T-helper 1 cell treated with Interleukin-12 subunit alpha and Interleukin-12 subunit beta and Interleukin-4 antibody, amounts not matched to agents 30 ng/mL and 1 ng/mL, for 36 hours (primary cell): ENCODE measurements around the gene TMEM174. TPM values are rescaled to one million over a fixed set of nuclear protein-coding genes. Genes with fewer than 3 reads are reported as not detected.

Source experiments
- intact Hi-C: fragments of 100-400 bp; cut with micrococcal nuclease; formaldehyde crosslinking; loops from one replicate; pipeline ENCODE4 v1.15.1; 2024
- total RNA-seq: library from RNA; stranded (reverse); gene quantifications from 2 replicates; pipeline ENCODE4 v1.2.3, GENCODE V29; 2022

The TMEM174 gene
- total RNA-seq, 1 donor from 2014 or later, result not detected

DNA sequence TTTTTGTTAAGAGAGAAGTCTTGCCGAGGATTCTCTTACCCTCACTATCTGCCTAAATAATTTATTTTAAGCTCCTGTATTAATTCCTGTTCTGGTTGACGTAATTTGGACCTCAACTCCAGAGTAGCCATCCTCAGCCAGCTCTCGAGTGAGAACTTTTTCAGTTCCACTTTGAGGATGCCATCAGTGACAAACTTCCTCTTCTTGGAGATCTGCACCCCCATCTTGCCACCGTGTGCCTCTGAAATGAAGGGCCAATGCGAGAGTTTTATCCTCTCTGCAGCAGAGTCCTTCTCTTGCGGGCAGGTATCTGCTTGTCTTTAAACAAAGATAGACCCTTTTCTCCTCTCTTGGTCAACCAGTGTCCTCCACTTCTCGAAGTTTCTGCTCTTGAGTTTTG, 19.5 kb upstream of the TMEM174 start:
- intact Hi-C loops, result no loop called here

DNA sequence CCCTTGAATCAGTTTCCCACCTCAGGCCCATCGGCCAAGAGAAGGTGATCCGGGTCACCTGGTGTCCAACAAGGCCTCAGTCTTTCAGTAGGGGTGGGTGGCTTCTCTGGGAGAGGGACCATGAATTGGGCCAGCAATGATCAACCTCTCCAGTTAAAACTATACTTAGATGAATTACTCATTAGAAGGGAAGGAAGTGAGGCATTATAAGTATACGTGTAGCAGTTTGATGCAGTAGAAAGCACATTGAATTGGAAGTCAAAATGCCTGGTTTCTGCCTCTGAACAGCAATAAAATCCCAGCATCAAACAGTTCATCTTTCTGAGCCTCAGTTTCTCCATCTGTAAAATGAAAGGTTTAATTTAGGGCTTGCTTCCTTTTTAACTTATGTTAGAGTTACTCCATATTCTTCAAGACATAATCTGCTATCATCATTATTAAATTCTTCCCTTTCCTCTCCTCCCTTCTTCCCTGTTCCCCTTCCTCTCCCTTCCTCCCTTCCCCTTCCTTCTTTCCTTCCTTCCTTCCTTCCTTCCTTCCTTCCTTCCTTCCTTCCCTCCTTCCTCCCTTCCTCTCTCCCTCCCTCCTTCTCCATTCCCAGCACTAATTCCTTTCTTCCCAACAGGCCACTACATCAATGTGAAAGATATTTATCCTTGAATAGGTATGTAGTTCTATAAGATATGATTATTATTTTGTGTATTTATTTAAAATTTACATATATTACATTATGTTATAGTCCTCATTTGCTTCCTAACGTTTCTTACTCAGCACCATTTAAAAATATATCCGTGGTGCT, 18.6 kb upstream of the TMEM174 start:
- intact Hi-C loops, result no loop called here

DNA sequence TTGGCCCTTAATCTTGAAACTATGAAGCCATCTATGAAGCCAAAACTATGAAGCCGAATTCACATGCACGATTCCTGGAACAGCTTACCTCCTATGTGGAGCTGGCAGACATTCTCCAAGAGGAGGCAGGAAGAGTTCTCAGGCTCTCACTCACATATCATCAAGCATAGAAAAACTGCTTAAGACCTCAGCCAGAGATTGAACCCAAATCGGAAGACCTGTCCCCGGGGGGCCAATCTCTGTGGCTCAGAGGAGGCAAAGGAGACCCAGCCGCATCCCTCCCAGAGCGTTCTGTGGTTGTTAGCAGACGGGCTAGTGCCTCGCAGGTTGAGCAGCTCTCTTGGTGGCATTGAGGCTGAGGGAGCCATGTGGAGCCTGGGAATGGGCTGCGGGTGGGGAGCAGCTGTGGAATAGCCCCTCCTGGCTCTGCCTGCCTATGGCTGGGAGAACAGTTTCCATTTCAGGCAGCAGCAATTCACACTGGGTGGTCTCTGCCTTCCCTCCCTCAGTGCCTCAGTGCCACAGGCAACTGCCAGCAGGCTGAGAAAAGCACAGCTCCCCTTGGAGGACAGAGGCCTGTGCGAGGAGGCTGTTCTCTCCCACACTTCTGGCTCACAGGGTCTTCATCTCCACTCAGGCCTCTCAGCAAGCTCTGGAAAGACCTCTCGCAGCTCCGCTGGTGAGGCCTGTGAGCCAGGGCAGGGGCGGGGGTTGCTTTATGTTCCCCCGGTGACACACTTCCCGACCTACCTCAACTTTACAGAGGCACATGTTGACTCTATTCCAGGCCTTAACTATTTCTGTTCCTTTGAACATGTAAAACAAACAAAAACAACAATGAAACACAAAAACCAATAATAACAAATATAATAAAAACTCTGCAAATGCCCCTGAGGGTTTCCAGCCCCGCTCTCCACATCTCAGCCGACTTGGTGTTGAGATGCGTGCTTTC, 17.4 kb upstream of the TMEM174 start:
- intact Hi-C loops, result no loop called here

DNA sequence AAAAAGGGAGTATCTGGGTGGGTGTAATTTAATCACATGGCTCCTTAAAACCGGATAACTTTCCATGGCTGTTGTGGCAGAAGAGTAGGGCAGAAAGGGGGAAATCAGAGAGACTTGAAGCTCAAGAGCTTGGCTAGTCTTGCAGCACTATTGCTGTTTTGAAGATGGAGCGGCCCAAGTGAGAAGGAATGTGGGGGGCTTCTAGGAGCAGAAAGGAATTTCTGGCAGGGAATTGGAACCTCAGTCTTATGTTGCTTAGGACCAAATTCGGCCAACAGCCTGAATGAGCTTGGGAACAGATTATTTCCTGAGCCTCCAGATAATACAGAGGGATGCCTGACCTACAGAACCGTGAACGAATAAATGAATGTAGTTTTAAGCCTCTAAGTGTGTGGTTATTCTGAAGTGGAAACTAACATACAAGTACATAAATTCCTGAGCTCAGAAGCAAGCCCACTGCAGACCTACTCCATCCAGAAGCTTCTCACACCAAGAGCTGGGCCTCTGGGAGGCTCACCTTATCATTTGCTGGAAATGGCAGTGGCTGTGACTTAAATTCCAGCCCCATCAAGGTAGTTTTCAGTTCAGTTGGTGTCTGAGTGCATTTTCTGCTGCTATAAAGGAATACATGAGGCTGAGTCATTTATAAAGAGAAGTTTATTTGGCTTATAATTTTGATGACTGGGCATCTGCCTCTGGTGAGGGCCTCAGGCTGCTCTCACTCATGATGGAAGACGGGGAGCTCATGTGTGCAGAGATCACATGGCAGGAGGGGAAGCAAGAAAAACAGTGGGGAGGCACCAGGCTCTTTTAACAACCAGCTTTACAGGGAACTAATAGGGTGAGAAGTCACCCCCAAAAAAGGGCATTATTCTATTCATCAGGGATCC, 15.3 kb upstream of the TMEM174 start:
- intact Hi-C loops, result no loop called here

DNA sequence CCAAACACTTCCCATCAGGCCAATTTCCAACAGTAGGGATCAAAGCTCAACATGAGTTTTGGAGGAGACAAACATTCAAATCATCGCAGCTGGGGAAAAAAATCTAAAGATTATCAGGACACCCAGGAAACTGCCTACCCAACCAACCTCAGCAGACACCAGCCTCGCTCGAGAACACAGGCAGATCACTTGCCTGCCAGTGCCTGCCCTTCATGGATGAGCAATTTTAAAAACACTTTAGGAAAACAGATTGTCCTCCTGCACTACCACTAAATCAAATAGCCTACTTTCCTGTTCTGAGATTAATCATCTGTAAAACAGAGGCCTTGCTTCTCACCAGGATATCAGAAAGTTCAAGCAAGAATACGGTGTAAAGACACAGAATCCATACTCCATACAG, 14.7 kb upstream of the TMEM174 start:
- intact Hi-C loops, result no loop called here

DNA sequence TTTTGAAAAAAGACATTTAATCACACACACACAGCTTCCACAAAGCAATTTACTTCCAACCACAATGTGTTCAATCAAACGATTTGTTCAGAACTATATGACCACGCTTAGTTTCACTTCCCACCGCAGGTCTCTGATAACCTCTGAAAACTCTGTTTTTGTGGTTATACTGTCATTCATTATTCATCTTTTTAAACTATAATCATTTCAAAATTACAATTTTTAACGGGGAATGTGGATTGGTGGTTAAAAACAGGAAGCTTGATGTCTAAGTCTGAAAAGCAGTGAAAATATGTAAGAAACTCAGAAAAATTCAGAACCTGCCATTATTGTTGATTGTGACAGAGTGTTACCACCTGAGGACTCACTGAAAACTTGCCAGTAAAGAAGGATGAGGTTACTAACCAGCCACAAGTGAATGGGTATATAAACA, 12.7 kb upstream of the TMEM174 start:
- intact Hi-C loops, result loop anchor here (1.0 to 5.0 kb wide), 4 partner anchors 203 to 337 kb away; partner anchors contain the start of genes BTF3 and FCHO2

DNA sequence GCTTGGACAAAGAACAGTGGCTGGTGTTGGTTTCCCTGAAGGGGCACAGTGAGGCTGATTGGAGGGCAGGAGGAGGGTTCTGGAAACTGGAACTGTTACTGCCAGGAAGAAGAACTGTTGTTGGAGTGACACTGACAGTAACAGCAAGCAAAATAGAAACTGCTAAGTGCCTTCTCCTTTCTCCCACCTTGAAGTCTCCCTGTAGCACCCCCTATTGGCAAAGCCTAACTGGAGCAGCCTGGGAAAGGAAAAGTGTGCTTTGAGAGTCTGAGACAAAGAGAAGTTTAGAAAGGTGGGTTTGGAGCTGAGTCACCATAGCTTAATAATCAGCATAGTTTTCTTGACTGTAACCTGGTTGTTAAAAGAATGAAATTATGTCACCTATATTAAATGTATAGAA, 2.5 kb upstream of the TMEM174 start:
- intact Hi-C loops, result no loop called here

DNA sequence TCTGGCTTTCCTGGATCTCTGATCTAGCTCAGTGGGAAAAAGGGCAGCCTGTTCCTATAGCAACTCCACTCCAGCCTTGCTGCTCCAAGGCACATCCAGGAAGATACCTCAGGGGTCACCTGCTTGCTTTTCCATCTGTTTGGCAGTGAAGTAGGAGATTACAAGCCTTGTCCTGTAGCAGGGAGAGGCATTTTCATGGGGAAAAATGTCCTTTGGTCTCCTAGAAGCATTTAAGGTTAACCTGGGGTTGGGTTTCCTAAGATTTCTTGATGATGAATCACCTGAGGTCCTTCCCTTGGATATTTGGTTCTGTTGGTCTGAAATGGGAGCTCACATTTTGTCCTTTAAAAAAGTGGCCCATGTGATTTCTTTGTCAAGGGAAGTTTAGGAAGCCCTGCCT, 1.5 kb upstream of the TMEM174 start:
- intact Hi-C loops, result no loop called here

DNA sequence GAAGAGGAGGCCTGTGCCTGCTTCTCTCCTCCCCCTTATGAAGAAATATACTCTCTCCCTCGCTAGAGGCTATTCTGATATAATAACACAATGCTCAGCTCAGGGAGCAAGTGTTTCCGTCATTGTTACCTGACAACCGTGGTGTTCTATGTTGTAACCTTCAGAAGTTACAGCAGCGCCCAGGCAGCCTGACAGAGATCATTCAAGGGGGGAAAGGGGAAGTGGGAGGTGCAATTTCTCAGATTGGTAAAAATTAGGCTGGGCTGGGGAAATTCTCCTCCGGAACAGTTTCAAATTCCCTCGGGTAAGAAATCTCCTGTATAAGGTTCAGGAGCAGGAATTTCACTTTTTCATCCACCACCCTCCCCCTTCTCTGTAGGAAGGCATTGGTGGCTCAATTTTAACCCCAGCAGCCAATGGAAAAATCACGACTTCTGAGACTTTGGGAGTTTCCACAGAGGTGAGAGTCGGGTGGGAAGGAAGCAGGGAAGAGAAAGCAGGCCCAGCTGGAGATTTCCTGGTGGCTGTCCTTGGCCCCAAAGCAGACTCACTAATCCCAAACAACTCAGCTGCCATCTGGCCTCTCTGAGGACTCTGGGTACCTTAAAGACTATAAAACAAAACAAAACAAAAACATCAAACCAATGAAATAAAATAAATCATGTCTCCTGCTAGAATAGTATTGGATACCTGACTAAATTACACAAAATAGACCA, 1.3 kb downstream of the TMEM174 start:
- intact Hi-C loops, result no loop called here

DNA sequence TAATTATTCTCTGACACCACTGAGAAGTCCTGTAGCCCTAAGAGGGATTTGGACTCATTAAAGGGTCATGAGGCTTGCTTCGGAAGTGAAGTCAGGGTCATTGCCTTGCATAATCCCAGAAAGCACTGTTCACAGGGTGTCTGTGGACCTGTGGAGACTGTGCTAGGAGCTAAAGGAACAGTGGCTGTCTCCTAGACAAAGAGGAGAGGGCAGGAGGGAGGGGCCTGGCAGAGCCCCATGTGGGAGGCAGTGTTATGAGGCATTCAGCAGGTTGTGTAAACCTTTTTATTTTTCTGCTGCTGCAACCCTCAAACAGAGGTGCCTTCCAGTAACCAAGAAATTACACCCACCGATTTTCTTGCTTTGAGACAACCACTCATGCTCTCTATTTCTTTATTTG, 3.3 kb downstream of the TMEM174 start:
- intact Hi-C loops, result no loop called here

DNA sequence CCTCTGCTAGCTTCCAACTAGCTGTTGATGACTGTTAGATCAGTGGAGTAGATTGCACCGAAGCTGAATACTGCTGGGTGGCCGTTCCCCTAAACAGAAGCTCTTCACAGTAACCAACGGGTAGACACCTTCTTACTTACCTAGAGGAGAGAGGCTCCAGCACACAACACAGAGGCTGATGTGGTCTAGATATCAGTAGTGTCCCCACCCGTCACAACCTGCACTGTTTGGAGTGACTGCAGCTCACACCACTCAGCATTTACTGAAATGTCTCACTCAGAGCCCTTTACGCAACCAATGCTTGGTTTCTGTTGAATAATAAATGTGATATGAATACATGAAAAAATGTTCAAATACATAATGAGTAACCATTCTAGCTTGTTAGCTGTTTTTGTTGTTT, 5.3 kb downstream of the TMEM174 start:
- intact Hi-C loops, result no loop called here

DNA sequence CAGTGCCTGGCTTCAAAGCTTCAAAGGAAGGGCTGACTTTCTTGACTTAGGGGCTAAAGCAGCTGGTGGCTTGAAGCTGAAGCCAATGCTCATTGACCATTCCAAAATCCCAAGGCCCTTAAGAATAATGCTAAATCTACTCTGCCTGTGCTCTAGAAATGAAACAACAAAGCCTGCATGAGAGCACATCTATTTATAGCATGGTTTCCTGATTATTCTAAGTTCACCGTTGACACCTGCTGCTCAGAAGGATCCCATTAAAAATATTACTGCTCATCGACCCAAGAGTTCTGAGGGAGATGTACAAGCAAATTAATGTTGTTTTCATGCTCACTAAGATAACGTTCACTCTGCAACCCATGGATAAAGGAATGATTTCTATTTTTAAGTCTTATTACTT, 6.7 kb downstream of the TMEM174 start:
- intact Hi-C loops, result no loop called here

DNA sequence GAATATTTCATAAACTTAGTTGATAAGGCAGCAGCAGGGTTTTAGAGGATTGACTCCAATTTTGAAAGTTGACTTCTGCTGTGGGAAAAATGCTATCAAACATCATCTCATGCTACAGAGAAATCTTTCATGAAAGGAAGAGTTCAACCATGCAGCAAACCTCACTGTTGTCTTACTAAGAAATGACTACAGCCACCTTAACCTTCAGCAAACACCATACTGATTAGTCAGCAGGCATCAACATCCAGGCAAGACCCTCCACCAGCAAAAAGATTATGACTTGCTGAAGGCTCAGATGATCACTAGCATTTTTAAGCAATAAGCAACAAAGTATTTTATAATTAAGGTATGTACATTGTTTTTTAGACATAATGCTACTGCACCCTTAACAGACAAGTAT, 7.6 kb downstream of the TMEM174 start:
- intact Hi-C loops, result no loop called here

DNA sequence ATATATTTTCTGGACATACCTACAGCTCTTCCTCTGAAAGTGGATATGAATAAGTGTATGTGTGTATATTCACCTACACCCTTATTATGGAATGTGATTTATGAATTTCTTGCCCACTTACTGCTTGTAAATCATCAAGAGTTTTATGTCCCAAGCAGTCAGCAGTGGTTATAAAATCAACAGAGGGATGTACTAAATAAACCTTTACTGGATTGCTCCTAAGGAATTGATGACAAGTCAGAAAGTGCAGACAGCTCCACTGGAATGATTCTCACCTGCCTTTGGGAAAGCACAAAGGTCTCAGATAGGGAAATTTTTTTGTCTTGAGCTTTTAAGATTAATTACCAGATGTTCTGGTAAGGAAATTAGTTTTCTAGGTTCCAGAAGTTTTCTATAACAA, 9.3 kb downstream of the TMEM174 start:
- intact Hi-C loops, result no loop called here

DNA sequence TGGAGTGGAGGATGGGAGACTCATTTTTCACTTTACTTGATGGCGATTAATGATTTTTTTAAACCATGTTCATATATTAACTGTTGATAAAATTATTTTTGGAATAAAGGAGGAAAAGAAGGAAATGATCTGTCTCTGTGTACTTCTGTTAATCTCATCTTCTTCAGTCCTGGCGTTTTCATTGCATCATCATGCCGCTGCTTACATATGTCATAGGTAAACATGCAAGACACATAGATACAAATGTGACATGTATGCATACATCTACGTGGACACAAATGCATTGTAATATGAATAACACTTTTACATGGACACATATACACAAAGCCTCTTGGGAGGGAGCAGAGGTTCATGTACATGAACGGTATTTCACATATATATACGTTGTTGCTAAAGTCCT, 10.0 kb downstream of the TMEM174 start:
- intact Hi-C loops, result no loop called here

DNA sequence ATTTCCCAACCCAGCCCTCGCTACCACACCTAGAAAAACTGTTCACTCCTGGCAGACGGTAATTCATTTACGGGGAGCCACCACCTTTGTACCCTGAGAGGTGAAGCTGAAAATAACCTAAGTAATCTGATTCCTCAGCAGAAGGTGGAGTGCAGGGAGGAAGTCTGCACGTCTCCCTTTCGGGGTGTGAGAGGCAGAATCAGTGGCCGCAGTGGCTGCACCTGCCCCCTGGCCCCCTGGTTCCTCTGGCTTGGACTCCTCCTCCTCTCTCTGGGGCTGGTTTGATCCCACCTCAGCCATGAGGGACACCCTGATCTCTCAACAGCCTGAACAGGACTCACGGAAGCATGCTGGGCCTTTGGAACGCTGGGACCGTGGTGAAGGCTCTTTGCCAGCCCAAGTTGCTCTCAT, 10.5 kb downstream of the TMEM174 start:
- intact Hi-C loops, result no loop called here

DNA sequence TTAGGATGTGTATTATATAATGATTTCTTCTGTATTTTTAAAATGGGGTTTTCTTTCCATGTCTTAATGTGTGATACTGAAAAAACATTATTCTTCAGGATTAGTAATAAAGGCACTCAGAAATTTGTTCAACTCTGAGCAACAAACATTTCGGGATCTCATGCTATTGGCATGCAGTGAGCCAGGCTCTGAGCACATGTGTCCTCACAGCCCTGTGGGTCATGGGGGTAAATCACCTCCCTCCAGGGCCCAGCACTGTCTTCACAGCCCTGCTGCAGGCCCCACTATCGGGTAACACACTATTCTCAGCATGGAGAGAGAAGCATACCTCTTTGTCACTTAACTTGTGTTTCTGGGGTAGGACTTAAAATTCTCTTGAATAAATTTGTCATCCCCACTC, 14.0 kb downstream of the TMEM174 start:
- intact Hi-C loops, result no loop called here

DNA sequence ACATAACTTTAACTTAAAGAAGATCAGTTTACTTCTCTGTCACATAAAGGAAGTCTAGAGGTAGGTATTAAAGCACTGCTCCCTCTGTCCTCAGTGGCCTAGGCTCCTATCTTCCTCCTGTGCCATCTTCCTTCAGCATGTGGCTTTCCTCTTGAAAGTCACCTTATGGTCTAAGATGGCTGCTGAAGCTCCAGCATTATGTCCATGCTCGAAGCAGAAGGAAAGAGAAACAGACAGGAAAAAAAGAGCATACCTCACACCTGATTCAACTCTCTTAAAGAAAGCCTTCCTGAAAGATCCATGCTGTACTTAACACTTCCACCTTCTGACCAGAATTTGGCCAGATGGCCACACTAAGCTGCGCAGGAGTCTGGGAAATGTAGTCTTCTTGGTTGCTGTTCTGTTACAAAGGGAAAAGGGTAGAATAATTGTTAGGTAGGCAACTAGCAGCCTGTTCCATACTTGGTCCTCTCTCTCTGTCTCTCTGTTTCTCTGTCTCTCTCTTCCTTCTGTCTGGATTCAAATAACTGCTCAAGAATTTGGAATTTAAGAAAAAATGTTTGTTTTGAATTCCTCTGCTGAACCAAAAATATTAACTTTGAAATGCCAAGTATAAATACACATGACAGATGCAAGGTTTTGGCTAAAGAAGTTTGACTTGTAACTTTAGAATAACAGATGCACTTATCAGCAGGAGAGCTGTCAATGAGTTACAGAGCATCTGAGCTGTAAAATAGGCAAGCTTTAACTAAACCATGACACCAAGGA, 16.0 kb downstream of the TMEM174 start:
- intact Hi-C loops, result no loop called here

DNA sequence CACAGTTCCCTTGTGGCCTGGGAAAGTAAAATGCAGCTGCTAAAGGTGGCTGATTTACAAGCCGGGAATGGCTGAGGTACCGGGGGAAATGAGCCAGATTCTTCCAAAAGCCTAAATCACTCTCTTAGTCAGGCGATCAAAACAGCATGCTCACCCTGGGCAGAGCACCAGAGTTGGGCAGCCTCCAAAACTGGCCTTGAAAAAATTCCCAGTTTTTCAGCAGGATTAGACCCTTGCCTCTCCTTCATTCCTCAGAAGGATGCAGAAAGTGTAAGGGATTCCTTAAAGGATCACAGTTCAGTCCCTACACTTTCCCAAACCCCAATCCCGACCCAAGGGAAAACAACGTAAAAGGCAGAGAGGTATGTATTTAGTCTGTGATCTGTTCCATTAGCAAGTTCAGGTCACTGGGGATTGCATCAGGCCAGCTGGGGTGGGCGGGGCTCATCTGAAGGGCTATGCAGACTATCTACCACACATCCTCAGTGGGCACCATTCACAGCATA, 16.9 kb downstream of the TMEM174 start:
- intact Hi-C loops, result no loop called here

DNA sequence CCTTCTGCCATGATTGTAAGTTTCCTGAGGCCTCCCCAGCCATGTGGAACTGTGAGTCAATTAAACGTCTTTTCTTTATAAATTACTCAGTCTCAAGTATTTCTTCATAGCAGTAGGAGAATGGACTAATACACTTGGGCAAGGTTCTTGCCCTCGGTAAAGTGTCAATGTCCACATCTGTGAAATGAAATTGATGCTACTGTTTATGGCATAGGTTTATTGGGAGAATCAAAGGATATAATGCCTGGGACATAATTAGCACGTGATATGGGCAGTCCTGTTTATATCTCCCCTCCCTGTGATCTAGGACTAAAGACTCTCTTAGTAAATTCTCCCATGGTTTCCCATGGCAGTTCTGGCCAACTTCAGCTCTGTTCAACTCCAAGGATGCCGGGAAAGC, 19.4 kb downstream of the TMEM174 start:
- intact Hi-C loops, result no loop called here
